PFSK-1 (cell line): ENCODE data around the gene SND1.

Source experiments
- FOXP2 ChIP-seq: optimal IDR thresholded peaks from 2 replicates; pipeline ENCODE3; 2011; ENCODE audit warnings: borderline replicate concordance, control low read depth, inconsistent platforms; ENCODE audit not compliant: insufficient read depth; ENCODE audit errors: extremely low read length, extremely low read depth
- POLR2AphosphoS5 ChIP-seq: IDR thresholded peaks from 2 replicates; pipeline ENCODE4 v1.6.1; 2012; ENCODE audit warnings: low read depth, mild to moderate bottlenecking, control low read depth, low read length, moderate library complexity
- SIN3A ChIP-seq: IDR thresholded peaks from 2 replicates; pipeline ENCODE4 v1.6.1; 2012; ENCODE audit warnings: mild to moderate bottlenecking, low read length, moderate library complexity, borderline replicate concordance; ENCODE audit not compliant: insufficient read depth
- TAF1 ChIP-seq: IDR thresholded peaks from 2 replicates; pipeline ENCODE4 v1.6.1; 2012; ENCODE audit warnings: low read length, control low read depth, borderline replicate concordance; ENCODE audit not compliant: insufficient read depth
- TF ChIP-seq, protein P1 (sequence below), 2 experiments: IDR thresholded peaks; 2 replicates each; pipeline versions ENCODE4 v1.6.1 to v1.8.0; 2011 to 2012; ENCODE audit warnings: low read depth in 2 of 2, low read length in 2 of 2, control low read depth in 1 of 2, inconsistent platforms in 1 of 2, mild to moderate bottlenecking in 1 of 2, moderate library complexity in 1 of 2; ENCODE audit not compliant: insufficient read depth in 1 of 2

Gene SND1

DNA sequence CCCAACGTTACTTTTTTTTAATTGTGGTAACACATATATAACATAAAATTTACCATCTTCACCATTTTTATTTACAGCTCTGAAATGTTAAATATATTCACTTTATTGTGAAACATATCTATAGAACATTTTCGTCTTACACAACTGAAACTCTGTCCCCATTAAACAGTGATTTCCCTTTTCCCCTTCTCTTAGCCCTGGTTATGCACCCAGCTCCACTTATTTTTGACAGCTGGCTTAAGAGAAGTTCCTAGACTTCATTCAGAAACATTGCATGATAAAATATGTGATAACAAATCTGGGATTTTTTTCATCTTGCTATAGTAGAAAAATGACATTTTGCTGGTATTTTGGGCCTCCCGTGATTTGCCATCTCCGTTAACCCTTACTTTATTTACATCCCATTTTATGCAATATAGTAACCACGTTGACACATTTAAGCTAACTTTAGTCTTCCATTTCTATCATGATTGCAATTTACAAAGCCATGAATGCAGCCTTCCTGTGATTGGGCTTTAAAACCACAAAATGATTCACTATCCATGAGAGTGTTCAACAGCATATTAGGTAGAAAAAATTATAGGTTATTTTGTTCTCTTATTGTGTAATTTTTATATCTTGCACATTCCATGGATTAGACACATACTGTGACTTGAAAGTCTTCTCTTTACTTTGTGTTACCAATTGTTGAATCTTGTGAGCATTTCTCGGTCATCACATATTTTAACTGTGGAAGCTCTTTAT lies 139.6 kb downstream of the SND1 start:
- TF ChIP-seq, protein P1, sequence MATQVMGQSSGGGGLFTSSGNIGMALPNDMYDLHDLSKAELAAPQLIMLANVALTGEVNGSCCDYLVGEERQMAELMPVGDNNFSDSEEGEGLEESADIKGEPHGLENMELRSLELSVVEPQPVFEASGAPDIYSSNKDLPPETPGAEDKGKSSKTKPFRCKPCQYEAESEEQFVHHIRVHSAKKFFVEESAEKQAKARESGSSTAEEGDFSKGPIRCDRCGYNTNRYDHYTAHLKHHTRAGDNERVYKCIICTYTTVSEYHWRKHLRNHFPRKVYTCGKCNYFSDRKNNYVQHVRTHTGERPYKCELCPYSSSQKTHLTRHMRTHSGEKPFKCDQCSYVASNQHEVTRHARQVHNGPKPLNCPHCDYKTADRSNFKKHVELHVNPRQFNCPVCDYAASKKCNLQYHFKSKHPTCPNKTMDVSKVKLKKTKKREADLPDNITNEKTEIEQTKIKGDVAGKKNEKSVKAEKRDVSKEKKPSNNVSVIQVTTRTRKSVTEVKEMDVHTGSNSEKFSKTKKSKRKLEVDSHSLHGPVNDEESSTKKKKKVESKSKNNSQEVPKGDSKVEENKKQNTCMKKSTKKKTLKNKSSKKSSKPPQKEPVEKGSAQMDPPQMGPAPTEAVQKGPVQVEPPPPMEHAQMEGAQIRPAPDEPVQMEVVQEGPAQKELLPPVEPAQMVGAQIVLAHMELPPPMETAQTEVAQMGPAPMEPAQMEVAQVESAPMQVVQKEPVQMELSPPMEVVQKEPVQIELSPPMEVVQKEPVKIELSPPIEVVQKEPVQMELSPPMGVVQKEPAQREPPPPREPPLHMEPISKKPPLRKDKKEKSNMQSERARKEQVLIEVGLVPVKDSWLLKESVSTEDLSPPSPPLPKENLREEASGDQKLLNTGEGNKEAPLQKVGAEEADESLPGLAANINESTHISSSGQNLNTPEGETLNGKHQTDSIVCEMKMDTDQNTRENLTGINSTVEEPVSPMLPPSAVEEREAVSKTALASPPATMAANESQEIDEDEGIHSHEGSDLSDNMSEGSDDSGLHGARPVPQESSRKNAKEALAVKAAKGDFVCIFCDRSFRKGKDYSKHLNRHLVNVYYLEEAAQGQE (IDR thresholded peaks at IDR 0.05; ENCODE audit: insufficient read depth in 1 of 2, low read depth in 2 of 2, low read length in 2 of 2), result no peak
- TF ChIP-seq FOXP2 (no peak), SIN3A (no peak), TAF1 (no peak), POLR2AphosphoS5 (no peak)

DNA sequence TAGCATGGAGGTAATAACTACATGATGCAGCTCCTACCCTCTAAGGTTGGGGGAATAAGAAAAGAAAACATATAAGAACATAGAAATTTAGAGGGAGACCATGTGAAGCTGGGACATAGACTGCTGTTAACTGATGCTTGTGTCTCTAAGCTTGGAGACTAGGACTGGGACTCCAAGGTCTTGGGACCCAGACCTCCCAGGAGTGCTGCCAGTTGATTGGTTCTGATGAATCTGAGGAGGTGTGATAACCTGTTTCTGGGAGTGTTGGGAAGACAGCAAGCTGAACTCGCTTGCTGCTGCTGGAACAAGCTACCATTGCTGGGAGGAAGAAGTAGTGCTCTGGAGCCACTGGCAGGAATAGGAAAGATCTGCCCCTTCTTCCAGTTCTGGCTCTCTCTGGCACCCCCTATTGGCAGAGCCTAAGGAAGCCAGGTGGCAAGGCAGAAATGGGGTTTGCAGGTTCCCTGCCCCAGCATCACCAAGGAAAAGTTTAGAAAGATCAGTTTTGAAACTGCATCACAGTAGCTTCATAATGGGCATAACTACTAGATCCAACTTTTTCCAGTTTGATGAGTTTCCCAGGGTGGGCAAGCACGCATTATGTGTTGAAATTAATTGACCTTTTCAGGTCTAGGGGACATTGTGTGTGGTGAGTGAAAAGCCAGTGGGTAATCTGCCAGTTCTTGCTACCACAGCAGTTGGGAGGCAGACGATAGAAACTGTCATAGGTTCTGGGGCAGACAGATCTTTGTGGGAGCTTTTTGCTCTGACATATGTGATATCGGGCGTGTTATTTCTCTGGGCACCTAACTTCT lies 140.7 kb downstream of the SND1 start:
- TF ChIP-seq TAF1 (no peak), SIN3A (no peak), FOXP2 (no peak)

DNA sequence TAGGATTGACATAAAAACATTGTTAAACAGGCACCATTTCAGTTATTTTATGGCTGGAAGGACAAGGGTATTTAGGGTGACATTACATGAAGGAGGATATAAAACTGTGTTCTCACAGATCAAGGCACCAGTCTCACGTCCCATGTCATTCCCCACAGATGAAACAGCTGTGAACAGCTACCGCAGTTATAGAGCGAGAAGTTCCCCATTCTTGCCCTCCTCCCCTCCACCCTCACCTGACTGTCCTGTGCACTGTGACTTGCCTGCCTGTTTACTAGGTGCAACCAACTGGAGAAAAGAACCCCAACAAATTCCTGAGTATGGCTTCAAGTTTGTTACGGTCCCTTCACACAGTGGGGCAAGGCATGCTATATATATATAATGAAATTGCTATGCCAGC lies 141.6 kb downstream of the SND1 start:
- TF ChIP-seq, protein P1 (IDR thresholded peaks at IDR 0.05; ENCODE audit: insufficient read depth in 1 of 2, low read depth in 2 of 2, low read length in 2 of 2), result no peak
- TF ChIP-seq TAF1, result no peak
- no peak for TF ChIP-seq SIN3A
- no peak for TF ChIP-seq FOXP2
- no peak for TF ChIP-seq POLR2AphosphoS5

DNA sequence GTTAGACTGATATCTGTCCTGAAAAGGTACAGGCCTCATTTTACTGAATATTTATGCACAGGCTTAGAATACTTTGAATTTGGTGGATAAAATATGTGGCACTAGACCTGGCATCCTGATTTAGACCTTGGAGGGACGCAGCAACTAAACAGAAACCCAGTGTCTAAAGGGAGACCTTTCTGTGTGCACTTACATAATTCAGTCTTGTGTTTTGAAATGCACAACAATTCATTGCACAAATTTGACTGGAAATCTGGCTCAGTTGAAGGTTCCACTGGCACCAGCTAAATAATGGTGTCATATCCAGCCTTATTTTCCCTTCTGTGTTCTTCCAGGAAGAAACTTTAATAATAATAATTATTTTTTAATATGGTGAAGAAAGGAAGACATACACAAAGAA lies 142.1 kb downstream of the SND1 start:
- TF ChIP-seq, protein P1 (IDR thresholded peaks at IDR 0.05; ENCODE audit: insufficient read depth in 1 of 2, low read depth in 2 of 2, low read length in 2 of 2), result no peak
- TF ChIP-seq POLR2AphosphoS5 (no peak), FOXP2 (no peak), TAF1 (no peak), SIN3A (no peak)

DNA sequence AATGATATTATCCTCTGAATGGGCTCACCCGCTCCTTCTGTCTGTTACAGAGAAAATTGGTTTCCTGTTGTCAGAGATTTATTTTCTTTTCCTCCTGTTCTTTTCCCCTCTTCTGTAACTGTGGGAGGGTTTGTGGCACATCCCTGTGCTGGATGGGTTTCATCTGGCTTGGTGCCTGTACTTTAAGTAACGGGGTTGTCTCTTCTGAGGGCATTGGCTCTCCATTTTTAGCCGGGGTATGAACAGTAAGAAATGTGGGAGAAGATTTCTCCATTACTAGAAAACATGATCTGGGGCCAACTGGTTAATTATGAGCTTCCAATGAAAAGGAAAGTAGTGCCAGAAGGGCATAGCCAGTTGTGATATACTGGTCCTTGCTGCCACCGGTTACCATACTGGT lies 142.6 kb downstream of the SND1 start:
- TF ChIP-seq FOXP2, result no peak
- TF ChIP-seq, protein P1 (IDR thresholded peaks at IDR 0.05; ENCODE audit: insufficient read depth in 1 of 2, low read depth in 2 of 2, low read length in 2 of 2), result no peak
- TF ChIP-seq POLR2AphosphoS5, result no peak
- TF ChIP-seq TAF1, result no peak
- TF ChIP-seq SIN3A, result no peak
